GM18909 (cell line): ENCODE measurements around the gene RPLP2.

Source experiments
- ATAC-seq: cut with Tn5 transposase; IDR thresholded peaks from one replicate; pipeline ENCODE4 v1.9.1; 2021; ENCODE audit warnings: mild to moderate bottlenecking; ENCODE audit not compliant: unreplicated experiment, poor library complexity

RPLP2 gene

DNA sequence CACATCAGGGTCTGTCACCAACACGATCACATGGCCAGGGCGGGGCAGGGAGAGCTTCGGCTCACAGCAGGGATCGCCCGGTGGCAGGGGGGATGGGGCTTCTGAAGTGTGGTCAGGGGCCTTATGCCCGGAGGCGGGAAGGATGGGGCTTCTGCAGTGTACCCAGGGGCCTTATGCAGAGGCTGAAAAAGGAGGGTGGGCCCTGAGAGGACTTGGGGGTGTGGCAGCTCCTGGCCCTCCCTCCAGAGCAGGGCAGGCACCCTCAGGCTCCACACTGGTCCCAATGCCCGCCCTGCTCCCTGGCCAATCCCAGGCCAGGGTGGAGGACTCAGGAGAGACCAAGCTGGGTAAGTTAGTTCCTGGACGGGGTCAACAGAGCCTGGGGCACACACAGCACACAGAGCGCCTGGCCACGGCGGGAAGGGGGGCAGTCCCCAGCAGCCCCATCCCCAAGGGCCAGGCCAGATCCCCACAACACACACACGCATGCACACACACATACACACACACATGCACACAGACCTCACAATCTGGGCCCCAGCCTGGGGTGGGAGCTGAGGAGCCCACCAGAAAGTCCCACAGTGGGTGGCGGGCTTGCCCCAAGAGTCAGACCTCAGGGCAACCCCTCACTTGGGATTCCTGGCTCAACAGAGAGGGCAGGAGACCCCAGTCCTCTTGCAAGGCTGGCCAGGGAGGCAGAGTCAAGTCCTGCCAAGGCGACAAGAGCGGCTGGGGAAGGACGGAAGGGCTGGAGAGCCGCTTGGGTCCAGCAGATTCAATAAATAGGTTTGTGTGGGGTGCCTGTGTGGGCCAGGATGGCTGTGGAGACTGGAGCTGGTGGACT lies 18.8 kb upstream of the RPLP2 start:
- ATAC-seq, result no peak

DNA sequence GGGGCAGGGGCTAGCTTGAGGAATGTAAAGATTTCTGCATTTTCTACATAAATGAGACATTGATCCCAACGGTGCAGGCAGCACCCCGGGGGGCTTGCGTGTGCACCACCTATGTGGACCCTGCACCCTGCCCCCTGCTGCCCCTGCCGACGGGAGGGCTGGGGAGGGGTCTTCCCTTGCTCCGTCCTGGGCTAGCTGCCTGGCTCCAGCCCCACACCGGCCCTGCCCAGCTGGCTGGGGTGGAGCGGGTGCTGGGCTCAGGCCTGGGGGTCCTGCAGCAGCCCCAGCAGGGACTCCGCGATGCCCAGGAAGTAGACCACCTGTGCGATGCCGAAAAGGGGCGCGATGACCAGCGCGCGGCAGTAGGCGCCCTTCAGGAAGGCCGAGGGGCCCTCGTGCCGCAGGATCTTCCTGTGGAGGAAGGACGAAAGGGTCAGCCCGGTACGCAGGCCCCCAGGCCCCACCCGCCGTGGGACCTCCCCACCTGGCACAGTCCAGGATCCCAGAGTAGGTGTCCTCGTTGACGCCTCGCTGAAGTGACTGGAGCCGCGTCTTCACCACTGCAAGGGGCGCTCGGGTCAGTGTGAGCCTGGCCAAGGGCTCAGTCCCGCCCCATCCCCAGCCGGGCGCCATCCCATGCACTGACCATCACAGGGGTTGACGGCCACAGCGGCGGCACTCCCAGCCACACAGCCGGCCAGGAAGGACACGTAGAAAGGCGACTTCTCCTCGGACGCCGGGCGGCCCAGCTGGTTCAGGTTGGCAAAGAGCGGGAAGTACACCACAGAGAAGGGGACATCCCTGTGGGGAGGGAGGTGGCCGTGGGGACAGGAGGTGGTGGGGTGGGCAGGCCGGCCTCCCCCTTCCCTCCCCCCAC lies 17.9 kb upstream of the RPLP2 start:
- ATAC-seq, result no peak

DNA sequence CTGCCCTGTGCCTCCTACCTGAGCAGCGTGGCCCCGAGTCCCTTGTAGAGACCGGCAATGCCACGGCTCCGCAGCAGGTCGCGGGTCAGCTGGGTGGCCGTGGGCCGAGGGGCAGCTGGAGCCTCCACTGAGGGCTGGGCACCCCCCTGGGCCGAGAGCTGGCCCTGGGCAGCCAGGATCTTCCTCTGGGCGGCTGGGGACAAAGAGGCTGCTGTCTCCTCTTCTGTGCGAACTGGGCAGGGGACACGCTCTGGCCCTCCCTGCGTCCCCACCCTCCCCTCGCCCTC lies 17.3 kb upstream of the RPLP2 start:
- ATAC-seq, result no peak

DNA sequence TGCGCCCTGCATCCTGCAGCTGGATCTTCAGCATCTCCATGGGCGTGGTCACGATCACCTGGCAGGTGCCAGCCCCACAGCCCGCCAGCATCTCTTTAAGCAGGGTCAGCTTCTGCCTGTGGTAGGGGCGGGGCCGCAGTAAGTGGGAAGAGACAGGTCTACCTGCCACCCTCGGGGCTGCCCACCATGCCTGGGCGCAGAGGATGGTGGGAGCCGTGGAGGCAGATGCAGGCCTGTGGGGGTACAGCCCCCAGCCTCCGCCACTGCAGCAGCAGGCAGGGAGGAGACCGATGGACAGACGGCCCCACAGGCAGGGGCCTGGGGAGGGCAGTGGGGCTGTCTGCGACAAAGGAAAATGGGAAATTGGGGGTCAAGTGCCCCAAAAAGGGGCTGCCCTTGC lies 16.9 kb upstream of the RPLP2 start:
- no peak for ATAC-seq

DNA sequence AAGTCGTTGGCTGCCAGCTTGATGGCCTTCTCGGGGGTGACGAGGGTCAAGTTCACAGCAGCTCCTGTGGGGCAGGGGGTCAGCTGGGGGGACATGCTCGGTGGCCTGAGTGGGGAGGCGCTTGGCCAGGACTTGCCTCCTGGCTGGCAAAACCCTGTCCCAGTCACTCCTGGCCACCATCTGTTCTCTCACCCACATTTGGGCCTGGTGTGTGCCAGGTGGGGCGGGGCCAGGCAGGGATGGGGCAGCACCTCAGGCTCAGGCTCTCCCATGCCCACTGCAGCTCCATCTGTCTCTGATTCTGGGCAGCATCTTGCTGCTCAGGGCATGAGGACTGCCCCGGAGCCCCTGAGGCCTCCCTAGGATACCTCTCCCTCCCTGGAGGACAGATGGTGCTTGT lies 16.2 kb upstream of the RPLP2 start:
- ATAC-seq, result no peak

DNA sequence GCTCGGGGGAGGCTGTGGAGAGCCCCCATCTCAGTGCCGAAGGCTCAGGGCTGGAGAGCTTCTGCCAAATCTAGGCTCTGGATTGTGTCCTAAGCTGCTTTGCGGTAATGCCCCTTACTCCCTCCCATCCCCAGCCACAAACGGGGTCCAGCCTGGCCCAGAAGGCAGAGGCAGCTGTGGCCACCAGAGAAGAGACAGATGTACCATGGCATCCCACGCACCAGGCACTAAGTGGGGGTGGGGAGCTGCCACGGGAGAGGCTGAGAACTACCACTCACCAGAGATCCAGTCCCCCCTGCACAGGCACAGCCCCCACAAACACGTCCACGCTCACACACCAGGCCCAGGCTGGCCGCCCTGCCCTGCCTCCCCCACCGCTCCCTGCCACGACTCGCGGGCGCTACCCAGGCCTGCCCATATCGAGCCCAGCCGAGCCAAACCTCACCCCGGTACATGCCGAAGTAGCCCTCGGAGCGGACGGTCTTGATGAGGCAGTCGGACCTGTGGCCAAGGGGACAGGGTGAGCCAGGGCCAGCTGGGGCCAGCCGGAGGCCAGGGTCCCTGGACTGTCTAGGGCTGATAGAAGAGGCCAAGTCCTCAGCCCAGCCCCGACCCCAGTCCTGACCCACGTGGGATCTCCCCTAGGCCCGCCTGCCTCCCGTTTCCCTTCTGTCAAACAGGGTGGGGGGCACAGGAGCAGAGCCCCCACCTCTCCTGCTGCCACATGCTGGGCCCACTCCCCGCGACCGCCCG lies 15.6 kb upstream of the RPLP2 start:
- no peak for ATAC-seq

DNA sequence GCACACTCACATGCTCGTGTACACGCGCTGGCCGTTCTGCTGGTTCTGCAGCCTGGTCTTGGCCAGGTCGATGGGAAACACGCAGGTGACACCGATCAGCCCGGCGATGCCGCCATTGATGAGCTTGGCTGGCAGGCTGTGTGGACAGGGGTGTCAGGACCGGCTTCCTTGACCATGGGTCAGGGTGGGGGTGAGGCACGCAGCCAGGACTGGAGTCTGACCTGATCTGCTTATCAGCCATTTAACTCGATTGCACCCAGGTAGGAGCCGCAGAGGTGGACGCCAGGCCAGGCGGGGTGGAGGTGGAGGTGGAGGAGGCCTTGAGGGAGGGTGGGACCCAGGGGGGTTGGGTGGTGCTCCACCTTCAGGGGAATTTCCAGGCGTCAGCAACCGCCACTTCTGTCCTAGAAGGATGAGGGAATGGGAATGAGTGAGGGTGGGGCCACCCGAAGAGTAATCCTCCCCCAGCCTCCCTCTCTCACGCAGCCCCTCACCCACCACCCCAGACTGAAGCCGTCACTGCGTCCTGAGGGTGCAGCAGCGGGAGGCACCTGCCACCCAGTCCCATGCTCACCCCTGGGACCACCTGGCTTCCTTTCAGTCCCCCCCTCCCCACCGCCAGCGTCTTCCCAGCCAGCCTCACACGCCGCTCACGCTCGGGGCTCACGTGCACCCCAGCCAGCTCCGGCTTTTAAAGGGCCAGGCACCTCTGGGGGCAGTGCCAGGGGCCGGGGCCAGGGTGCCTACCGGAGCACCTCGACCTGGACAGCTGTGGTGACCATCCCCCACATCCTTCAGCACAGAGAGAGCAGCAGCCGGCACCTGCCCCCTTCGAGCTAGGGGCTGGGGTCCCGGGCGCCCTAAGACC lies 14.8 kb upstream of the RPLP2 start:
- no peak for ATAC-seq

DNA sequence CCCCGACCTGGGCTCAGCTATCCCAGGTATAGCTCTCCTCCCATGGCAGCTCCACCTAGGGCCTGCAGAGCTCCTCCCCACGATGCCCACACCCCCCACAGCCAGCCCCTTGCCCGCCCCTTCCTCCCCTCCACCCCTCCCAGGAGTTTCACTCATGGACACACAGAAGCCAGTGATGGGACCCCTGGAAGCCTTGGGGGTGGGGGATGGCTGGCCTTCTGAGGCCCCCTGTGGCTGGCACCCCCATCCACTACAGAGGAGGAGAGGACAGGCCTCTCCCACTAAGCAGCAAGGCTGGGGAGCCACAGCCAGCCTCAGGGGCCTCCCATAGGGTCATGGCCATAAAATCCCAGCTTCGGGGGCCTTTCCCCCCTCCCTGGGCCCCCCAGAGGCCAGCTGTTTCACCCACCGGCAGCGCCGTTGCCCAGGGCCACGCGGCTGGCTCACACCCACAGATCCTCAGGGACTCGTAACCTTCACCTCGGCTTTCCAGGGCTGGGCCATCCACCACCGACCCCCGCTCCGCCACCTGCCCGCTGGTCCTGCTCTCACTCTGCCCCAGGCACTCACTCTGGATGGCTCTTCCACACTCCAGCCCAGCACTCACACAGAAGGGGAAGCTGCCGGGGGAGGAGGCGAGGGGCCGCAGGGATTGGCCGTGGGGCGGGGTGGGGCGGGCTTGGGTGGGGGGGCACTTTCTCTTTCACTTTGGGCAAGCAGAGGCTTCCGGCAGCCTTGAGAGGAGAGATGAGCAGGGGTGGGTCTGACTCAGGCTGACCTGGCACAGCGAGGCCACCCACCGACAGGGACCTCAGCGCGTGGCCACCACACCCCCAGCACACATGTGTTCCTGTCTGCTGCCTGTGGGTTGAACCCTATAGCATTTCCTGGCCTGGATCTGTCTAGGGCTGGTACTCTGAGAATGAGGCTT lies 13.9 kb upstream of the RPLP2 start:
- ATAC-seq, result no peak

DNA sequence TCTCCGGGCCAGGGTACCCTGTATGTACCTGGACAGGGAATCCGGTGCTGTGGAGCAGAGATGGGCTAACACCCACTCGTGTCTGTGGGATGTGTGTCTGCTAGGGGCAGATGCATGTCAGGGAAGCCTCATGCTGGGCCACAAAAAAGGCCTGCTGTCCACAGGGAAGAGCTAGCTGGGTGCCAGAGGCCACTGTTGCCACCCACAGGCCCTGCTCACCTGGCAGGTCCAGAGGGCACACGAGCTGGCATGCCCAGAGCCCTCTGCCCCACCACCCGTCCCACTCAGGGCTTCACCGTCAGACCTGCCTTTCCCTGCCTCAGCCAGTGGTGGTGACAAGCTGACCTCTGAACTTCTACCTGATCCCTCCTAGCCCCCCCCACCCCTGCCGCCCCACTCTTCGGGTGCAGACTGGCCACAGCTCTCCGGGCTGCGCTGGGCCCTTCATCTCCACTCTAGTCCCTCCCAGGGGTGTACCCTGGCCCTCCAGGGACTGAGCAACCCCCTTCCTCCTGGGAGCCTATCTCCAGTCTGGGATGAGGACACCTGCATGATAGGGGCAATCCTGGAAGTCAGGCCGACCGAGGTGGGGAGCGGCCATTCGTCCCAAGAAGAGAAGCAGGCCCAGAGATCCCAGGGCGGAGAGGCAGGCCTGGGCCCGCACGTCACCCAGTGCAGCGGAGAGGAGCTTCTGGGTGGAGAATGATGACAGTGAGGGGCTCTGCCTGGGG lies 13.0 kb upstream of the RPLP2 start:
- no peak for ATAC-seq

DNA sequence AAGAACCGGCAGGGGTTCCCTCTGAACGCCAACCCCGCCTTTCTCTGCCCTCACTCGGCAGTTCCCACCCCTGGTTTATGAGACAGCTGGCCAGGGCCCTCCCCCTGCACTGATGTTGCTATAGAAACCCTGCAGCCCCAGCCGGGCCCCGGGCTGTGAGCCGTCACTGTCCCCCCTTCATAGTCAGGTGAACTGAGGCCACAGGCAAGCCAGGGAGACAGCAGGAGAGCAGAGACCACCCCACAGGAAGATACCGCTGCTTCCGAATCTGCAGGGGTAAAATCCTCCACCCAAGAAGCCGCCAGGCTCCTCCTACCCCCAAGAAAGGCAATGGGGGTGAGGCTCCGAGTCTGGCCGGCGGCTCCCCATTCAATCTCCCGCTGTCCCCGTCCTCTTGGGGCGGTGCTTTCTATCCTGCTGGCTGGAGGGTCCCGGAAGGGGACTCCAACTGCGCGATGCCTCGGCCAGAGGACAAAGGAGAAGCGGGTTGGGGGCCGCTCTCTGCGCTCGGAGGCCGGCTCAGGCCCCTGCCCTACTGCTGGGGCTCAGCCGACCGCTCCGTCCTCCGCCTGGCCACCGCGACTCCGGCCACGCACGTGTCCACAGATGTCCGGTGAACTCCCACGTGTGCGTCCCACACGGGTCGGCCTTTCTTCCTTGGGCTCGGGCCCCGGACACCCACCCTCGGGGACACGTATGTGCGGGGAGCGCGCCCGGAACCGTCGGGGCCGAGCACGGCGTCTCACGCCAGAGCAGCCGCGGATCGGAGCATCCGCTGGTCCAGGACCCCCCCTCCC lies 12.3 kb upstream of the RPLP2 start:
- peak; percentile 38 for ATAC-seq

DNA sequence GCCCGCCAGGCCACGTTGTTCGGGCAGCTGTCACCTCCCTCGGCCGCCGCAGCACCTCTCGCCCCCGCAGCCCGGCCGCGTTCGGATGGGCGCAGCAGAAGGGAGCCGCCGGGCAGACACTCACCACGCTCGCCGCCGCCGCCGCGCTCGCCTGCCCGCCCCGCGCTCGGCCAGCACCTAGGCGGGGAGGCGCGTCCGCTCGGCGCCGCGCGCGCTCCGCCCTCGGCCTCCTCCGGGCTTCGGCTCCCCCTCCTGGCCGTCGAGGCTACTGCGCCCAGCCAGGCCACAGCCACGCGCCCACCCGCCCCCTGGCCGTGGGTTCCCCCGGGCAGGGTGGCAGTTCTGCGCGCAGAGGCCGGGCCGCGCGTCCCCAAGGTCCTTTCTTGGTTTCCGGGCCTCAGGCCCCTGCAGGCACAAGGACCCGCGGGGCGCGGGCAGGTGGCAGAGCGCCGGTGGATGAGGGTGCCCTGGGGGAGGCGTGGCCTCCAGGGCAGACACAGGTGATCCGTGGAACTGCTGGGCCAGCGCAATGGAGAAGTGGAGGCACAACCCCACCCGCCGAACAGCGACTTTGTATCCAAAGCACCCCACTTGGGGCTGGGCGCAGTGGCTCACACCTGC lies 11.6 kb upstream of the RPLP2 start, which contains the start of gene SLC25A22:
SLC25A22 (minus strand) TSS at position 189 of the 621 bp plus-strand sequence. CDS start 3,275 bp downstream, outside the sequence.
- ATAC-seq, result peak; percentile 60

DNA sequence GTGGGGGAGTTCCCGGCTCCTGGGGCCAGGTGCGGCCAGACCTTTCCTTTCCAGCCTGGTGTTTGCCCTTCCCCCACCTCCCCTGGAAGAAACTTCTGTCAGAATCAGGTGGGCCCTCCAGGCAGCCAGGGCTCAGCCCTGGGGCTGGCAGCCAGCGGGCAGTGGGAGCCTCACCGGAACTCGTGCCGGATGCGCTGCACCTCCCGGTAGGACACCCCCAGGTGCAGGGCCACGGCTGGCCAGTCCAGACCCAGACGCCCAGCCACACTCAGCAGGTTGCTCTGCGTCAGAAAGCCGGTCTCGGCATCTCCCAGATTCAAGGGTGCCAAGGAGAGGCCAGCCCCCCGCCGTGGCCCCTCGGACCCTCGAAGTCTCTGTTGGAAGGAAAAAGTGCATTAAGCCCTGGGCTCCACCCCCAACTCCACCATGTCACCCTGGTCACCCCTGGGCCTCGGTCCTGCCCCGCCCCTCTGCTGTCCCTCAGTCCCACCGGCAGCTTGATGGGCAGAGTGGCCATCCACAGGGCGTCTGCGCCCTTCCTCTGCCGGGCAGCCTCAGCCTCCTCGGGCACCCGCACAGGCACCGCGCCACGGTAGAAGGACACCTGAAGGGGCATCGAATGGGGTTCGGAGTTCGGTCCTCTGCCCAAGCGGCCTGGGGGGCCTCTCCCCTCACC lies 10.0 kb upstream of the RPLP2 start:
- ATAC-seq, result no peak

DNA sequence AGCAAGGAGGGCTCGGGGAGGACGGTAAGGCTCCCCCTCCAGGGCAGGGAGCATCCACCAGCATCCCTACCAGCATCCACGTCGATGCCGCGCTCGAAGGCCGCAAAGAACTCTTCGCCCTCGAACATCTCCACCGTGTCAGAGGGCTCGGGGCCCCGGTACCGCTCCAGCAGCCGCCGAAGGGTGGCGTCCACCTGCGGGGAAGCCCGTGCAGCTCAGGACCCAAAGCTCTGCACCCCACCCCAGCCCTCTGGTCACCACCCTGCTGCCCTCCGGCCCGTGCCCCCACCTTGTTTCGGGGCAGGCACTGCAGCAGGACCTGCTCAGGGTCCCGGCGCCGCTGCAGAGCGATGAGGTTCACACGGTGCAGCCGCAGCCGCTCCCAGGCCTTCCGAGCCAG lies 9.3 kb upstream of the RPLP2 start:
- ATAC-seq, result no peak

DNA sequence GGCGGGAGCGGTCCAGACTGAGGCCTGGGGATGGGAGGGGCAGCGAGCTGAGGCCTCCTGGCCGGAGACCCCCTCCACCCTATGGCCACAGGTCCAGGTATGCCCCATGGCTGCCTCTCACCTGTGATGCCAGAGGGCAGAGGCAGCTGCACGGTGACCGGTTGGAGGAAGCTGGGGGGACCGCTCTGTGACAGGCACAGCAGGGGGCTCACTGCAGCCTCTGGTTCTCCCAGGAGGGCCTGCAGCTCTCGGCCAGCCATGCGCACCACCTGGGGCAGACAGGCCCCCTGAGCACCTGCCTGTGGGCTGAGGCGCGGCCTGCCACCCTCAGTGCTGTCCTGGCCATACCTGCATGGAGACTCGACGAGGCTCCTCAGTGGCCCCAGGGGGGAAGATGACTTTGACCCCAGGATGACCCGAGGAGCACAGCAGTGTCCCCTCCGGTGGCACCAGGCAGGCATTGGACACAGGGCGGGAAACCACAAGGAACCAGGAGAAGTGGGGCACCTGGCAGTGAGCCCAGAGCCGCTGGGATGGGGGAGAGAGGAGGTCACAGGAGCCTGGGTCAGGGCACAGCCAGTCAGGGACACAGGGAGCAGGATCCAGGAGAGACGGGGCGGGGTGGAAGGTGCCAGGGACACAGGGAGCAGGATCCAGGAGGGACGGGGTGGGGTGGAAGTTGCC lies 8.5 kb upstream of the RPLP2 start:
- ATAC-seq, result no peak

DNA sequence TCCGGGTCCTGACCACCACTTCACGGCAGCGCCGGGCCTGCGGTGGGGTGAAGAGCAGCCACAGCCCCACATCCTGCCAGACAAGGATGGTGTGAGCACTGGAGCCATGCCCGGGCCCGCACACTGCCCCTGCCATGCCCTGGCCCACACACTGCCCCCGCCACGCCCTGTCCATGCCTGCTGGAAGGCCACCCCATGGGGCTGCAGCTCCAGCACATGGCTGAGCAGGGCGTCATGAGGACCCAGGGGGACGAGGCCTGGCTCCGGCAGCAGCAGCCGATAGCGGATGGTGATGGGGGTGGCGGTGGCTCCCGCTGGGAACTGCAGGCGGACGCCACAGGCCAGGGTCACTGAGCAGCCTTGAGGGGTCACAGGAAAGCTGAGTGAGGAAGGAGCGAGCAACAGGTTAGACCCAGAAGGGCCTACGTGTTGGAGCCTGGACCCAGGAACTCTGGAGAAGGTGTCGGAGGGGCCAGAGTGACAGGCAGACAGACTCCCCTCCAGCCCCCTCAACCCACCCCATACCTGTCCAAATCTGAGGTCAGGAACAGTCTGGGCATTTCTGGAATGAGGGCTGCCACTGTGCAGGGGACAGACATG lies 7.6 kb upstream of the RPLP2 start:
- ATAC-seq, result no peak
